ENCODE results near the gene IER3.

DNA sequence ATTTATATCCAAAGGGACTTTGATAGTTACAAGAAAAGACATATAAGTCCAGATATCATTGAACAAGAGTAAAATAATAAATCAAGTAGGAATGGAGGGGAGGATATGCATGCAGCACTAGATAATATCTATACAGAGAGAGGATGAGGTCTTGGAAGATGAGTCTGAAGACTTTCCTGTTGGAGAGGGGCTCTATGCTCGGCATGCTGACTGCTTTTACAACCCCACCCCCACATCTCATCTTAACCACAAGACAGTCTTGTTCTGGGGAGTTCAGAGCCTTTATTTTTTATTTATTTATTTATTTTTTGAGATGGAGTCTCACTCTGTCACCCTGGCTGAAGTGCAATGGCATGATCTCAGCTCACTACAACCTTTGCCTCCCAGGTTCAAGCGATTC, 48.4 kb upstream of the IER3 start:
- TF ChIP-seq, protein P1, sequence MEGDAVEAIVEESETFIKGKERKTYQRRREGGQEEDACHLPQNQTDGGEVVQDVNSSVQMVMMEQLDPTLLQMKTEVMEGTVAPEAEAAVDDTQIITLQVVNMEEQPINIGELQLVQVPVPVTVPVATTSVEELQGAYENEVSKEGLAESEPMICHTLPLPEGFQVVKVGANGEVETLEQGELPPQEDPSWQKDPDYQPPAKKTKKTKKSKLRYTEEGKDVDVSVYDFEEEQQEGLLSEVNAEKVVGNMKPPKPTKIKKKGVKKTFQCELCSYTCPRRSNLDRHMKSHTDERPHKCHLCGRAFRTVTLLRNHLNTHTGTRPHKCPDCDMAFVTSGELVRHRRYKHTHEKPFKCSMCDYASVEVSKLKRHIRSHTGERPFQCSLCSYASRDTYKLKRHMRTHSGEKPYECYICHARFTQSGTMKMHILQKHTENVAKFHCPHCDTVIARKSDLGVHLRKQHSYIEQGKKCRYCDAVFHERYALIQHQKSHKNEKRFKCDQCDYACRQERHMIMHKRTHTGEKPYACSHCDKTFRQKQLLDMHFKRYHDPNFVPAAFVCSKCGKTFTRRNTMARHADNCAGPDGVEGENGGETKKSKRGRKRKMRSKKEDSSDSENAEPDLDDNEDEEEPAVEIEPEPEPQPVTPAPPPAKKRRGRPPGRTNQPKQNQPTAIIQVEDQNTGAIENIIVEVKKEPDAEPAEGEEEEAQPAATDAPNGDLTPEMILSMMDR (IDR thresholded peaks at IDR 0.05) = no peak
- TF ChIP-seq RCOR1 (IDR thresholded peaks at IDR 0.05; ENCODE audit: low read depth, low read length) = no peak
- no peak for TF ChIP-seq REST (IDR thresholded peaks at IDR 0.05)
